HG03565 (cell line): ENCODE results near the gene RPP38.

Experiments
- ATAC-seq: cut with Tn5 transposase; IDR thresholded peaks from one replicate; pipeline ENCODE4 v1.9.1; 2021; ENCODE audit warnings: mild to moderate bottlenecking, moderate library complexity; ENCODE audit not compliant: unreplicated experiment

Gene RPP38

GRCh38 chr10:15106352-15107013, 9.3 kb downstream of the RPP38 start:
- peak; percentile 90 for ATAC-seq

- no peak for ATAC-seq
These were observed 15.5 kb downstream of the RPP38 start for GRCh38 chr10:15112657-15113056.

GRCh38 chr10:15113766-15114165, 16.6 kb downstream of the RPP38 start:
- ATAC-seq: no peak

- no peak for ATAC-seq
These were observed 19.1 kb downstream of the RPP38 start for GRCh38 chr10:15116225-15116624.

GRCh38 chr10:15118615-15119014, 21.5 kb downstream of the RPP38 start:
- ATAC-seq: no peak

- no peak for ATAC-seq
These were observed 23.4 kb downstream of the RPP38 start for GRCh38 chr10:15120523-15120922.

- no peak for ATAC-seq
These were observed 24.6 kb downstream of the RPP38 start for GRCh38 chr10:15121707-15122106.

GRCh38 chr10:15122477-15123030, 25.4 kb downstream of the RPP38 start:
- peak; percentile 82 for ATAC-seq

GRCh38 chr10:15123749-15124184, 26.6 kb downstream of the RPP38 start:
- peak; percentile 22 for ATAC-seq

GRCh38 chr10:15124190-15124589, 27.0 kb downstream of the RPP38 start:
- ATAC-seq: no peak

GRCh38 chr10:15124908-15125307, 27.8 kb downstream of the RPP38 start:
- ATAC-seq: no peak

- ATAC-seq: no peak
These were observed 34.2 kb downstream of the RPP38 start for GRCh38 chr10:15131330-15131729.

GRCh38 chr10:15136129-15137035, 39.2 kb downstream of the RPP38 start:
- ATAC-seq: no peak

- ATAC-seq: no peak
These were observed 39.8 kb downstream of the RPP38 start for GRCh38 chr10:15137036-15137359.

- ATAC-seq: no peak
These were observed 40.5 kb downstream of the RPP38 start for GRCh38 chr10:15137636-15138035.

- no peak for ATAC-seq
These were observed 43.5 kb downstream of the RPP38 start for GRCh38 chr10:15140698-15141097.

GRCh38 chr10:15141136-15142054, 44.2 kb downstream of the RPP38 start:
- ATAC-seq: peak; percentile 93

- ATAC-seq: no peak
These were observed 47.6 kb downstream of the RPP38 start for GRCh38 chr10:15144788-15145187.

- ATAC-seq: no peak
These were observed 49.2 kb downstream of the RPP38 start for GRCh38 chr10:15146366-15146765.

- no peak for ATAC-seq
These were observed 50.6 kb downstream of the RPP38 start for GRCh38 chr10:15147594-15148392.
